ENCODE results near the gene NIPAL4.

GRCh38 chr5:157469073-157469472, 9.1 kb downstream of the NIPAL4 start:
- no peak for TF ChIP-seq POLR2AphosphoS5 (IDR thresholded peaks at IDR 0.05)
- TF ChIP-seq CTCF (IDR thresholded peaks at IDR 0.05) = no peak
- no peak for TF ChIP-seq POLR2A (IDR thresholded peaks at IDR 0.05)
- no peak for TF ChIP-seq EP300 (IDR thresholded peaks at IDR 0.05)
